ENCODE data around the gene ALG2. TPM values are rescaled to one million over a fixed set of nuclear protein-coding genes. Genes with fewer than 3 reads are reported as not detected.

ALG2 gene
- polyA plus RNA-seq, 3 donors, result 15.9 to 25.5 (median 23.6) TPM

GRCh38 chr9:99167694-99168093 is 54.0 kb downstream of the ALG2 start:
- Histone ChIP-seq H3K79me2 (ENCODE audit: insufficient read depth, low read length) (no peaks in the 10 kb centered on the region), H3K9me3 (replicated peaks in 1 of 2; ENCODE audit: control insufficient read depth in 1 of 2, insufficient read depth in 1 of 2, low read length in 2 of 2) (no peaks in the 10 kb centered on the region), H3K27ac (ENCODE audit: low read depth in 1 of 2, low read length in 2 of 2) (no peak overlapping the region), H3K9ac (ENCODE audit: insufficient read depth, low read length, poor library complexity, severe bottlenecking) (no peak overlapping the region), H3K4me1 (ENCODE audit: control insufficient read depth in 1 of 2, insufficient read depth in 2 of 2, low read length in 2 of 2) (no peaks in the 10 kb centered on the region), H3K36me3 (replicated peaks in 1 of 2; ENCODE audit: control insufficient read depth in 1 of 2, insufficient read depth in 2 of 2, low read length in 2 of 2) (no peaks in the 10 kb centered on the region), H4K20me1 (ENCODE audit: insufficient read depth, low read length) (no peaks in the 10 kb centered on the region), H3K4me3 (replicated peaks in 1 of 3; ENCODE audit: low read depth in 2 of 3, low read length in 3 of 3) (no peak overlapping the region), H3K27me3 (ENCODE audit: control insufficient read depth in 2 of 2, insufficient read depth in 2 of 2, low read length in 2 of 2) (no peaks in the 10 kb centered on the region), H2AFZ (ENCODE audit: insufficient read depth, low read depth, low read length, poor library complexity, severe bottlenecking) (no peak overlapping the region), H3K4me2 (replicated peaks; ENCODE audit: extremely low read depth, low read length, poor library complexity, severe bottlenecking) (no peak overlapping the region)
- TF ChIP-seq CTCF (IDR thresholded peaks at IDR 0.05), result no peak
- no peak for DNase-seq
- Mint-ChIP-seq H3K27me3 (ENCODE audit: low read depth in 3 of 3) (peaks cover 0 to 7% (median 2%) of the 10 kb centered on the region in 3 donors), H3K27ac (no peak overlapping the region), H3K4me3 (no peak overlapping the region), H3K9me3 (no peaks in the 10 kb centered on the region), H3K36me3 (no peaks in the 10 kb centered on the region), H3K4me1 (peaks cover 3% of the 10 kb centered on the region)
- WGBS (ENCODE audit: insufficient coverage), result no CpG with 5 or more reads among the region's 3 CpGs
- intact Hi-C loops (cut with micrococcal nuclease), result no loop called here

GRCh38 chr9:99167119-99167518 is 54.6 kb downstream of the ALG2 start:
- H3K27me3 ChIP-seq (ENCODE audit: control insufficient read depth in 2 of 2, insufficient read depth in 2 of 2, low read length in 2 of 2), result no peaks in the 10 kb centered on the region
- H3K4me3 Mint-ChIP-seq, result no peak overlapping the region
- no peaks in the 10 kb centered on the region for H3K79me2 ChIP-seq (ENCODE audit: insufficient read depth, low read length)
- H3K36me3 Mint-ChIP-seq, result no peaks in the 10 kb centered on the region
- 100% methylated on average over 1 of the region's 4 CpGs for WGBS (ENCODE audit: insufficient coverage)
- DNase-seq, result no peak
- H2AFZ ChIP-seq (ENCODE audit: insufficient read depth, low read depth, low read length, poor library complexity, severe bottlenecking), result no peak overlapping the region
- peaks cover 0 to 10% (median 2%) of the 10 kb centered on the region in 3 donors for H3K27me3 Mint-ChIP-seq (ENCODE audit: low read depth in 3 of 3)
- no peaks in the 10 kb centered on the region for H3K36me3 ChIP-seq (replicated peaks in 1 of 2; ENCODE audit: control insufficient read depth in 1 of 2, insufficient read depth in 2 of 2, low read length in 2 of 2)
- H3K9ac ChIP-seq (ENCODE audit: insufficient read depth, low read length, poor library complexity, severe bottlenecking), result no peak overlapping the region
- no peak for TF ChIP-seq CTCF (IDR thresholded peaks at IDR 0.05)
- no peak overlapping the region for H3K4me3 ChIP-seq (replicated peaks in 1 of 3; ENCODE audit: low read depth in 2 of 3, low read length in 3 of 3)
- H3K9me3 ChIP-seq (replicated peaks in 1 of 2; ENCODE audit: control insufficient read depth in 1 of 2, insufficient read depth in 1 of 2, low read length in 2 of 2), result no peaks in the 10 kb centered on the region
- no peaks in the 10 kb centered on the region for H3K4me1 ChIP-seq (ENCODE audit: control insufficient read depth in 1 of 2, insufficient read depth in 2 of 2, low read length in 2 of 2)
- no peak overlapping the region for H3K27ac Mint-ChIP-seq
- H3K4me2 ChIP-seq (replicated peaks; ENCODE audit: extremely low read depth, low read length, poor library complexity, severe bottlenecking), result no peak overlapping the region
- no peaks in the 10 kb centered on the region for H4K20me1 ChIP-seq (ENCODE audit: insufficient read depth, low read length)
- no peak overlapping the region for H3K27ac ChIP-seq (ENCODE audit: low read depth in 1 of 2, low read length in 2 of 2)
- intact Hi-C loops (cut with micrococcal nuclease), result no loop called here
- peaks cover 3% of the 10 kb centered on the region for H3K4me1 Mint-ChIP-seq
- no peaks in the 10 kb centered on the region for H3K9me3 Mint-ChIP-seq

Small RNA genes within 50 kb of the gene (small RNA-seq; reads per million reads assigned to genes)
- not detected for gene RN7SL794P (ENCODE audit: insufficient read length, low read depth)

Other genes with a start within 250 kb of the ALG2 start
- 10 to 100 TPM; 10.7 to 26.8 (median 25.0) TPM for gene TGFBR1, start 116.8 kb downstream of the ALG2 start, polyA plus RNA-seq
- gene SEC61B, start 340 bp upstream of the ALG2 start, polyA plus RNA-seq, result 100 to 1,000 TPM; 117 to 443 (median 421) TPM